ENCODE data around the gene C11orf86.
"Not testable (repeated sequence)": the region's sequence is repeated elsewhere in the genome, so short reads cannot be mapped to it uniquely, and the experiment has no call there.

C11orf86 gene, protein sequence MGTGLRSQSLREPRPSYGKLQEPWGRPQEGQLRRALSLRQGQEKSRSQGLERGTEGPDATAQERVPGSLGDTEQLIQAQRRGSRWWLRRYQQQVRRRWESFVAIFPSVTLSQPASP

DNA sequence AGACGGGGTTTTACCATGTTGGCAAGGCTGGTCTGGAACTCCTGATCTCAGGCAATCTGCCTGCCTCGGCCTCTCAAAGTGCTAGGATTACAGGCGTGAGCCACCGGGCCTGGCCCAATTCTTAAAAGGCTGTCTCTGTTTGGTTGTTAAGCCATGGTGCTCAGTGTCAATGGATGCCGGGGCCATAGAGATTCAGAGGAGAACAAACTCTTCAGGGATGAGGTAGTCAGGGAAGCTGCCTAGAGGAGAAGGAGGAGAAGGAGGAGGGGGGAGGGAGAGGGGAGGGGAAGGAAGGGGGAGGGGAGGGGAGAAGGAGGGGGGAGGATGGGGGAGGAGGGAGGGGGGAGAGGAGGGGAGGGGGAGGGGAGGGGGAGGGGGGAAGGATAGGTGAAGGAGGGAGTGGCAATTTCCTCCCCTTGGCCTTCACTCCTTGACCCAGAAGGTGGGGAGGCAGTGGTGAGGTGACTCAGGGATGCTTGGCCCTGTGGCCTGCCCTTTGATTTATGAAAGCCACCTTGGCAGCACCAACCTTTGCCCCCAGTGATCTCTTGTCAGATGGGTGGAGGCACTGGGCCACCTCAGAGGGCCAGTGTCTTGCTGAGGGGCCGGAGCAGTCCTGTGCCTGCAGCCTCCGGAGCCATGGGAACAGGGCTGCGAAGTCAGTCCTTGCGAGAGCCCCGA is at the start of gene C11orf86:
Gene C11orf86 (plus strand): TSS at position 581 of the 681 bp plus-strand sequence. CDS start 59 bp downstream, at position 640.
- DNase-seq (ENCODE audit: low read depth), result no peak

DNA sequence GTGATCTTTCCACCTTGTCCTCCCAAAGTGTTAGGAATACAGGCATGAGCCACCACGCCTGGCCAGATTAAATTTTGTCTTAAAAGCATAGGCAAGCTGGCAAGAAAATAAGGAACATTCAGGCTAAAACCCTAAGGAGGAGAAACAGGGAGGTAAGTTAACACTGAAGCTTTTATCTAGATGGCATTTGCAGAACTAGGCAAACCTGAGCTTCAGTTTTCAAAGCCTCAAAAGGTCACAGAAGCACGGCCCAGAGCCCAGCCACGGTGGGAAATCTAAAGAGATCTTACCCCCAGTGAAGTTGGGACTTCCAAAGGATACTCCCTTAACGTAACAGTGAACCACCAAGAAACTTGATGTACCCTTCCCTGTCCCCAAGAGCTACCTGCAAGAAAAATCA is 45.4 kb upstream of the C11orf86 start:
- no peak for DNase-seq (ENCODE audit: low read depth)

DNA sequence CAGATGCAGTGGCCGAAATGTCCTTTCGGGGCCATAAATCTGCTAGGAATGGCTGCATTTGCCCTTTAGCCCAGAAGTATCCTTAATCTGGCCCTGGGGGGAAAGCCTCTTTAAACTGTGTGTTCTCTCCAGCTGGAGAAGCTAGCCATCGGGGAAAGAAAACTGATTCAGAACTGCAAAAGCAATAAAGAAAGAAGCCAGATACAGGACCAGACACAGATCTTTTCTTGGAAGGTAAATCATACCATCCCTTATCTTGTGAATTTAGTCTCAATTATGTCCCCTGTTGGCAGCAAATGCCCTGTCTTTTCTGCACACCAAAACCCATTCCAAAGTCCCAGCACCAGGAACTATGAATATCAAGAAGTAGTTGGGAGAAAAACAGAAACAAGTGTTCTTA is 42.6 kb upstream of the C11orf86 start:
- DNase-seq (ENCODE audit: low read depth), result no peak

DNA sequence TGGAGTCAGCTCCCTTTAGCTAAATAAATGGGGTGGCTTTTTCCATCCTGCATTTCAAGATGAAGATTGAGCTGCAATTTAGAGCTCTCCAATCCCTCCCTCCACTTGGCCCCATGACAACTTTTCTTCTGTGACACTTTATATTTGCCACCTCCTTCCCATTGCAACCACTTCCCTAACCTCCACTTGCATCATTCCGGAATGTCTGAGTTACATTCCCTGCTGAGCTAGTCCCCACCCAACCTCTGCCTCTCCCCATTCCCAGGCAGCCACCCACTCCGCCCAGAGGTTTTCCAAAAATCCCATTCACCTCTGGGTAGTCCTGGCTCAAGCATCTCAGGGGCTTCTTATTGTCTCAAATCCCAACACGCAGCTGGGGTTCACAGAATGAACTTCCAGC is 41.6 kb upstream of the C11orf86 start:
- no peak for DNase-seq (ENCODE audit: low read depth)

DNA sequence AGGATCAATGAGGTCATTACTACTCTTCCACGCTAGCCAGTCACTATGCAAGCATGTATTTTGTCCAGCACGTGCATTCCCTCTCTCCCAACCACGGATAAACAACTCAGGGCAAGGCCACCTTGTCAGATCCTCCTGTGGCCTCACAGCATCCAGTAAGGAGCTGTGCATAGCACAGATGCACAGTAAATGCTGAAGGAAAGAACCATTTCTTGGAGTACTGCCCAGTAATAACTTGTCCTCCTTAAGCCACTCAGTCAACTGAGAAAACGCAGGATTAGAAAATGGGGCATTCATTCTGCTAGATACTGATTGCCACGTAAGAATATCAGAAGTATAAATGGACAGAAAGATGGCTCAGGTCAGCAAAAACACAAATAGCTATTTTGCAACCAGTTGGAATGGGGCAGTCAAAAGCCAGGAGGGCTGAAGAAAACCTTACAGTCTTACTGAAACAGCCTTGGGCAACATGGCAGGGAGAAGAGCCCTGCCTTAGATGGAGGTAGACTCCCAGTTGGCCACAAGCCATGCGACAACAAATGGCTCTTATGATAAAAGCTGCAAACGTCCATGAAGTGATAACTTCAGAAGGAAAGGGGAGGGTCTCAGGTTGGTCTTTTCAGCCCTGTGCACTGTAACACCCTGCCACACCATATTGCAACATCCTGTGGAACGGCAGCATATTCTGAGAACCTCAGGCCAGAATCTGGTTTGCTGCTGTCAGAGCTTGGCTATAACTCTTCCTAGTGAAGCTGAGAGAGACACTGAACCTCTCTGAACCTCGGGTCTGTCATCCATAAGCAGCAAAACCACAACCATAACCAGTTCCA is 39.9 kb upstream of the C11orf86 start:
- DNase-seq (ENCODE audit: low read depth), result no peak

DNA sequence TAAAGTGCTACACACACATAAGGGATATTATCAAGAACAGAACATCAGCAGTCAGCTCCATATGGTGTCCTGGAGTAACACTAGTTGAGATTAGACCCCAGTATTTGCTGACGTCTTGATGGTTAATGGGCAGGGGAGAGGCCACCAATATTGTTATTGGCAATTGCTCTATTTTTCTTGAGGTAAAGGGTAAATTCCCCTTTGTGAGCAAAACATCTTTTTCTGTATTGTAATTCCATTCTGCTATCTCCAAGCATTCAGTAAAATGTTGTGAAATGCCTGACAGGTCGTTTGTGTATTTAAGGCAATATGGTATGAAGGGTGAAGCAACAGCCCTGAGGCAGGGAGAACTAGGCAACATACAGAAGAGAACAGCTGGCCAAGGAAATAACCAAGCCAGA is 38.8 kb upstream of the C11orf86 start:
- no peak for DNase-seq (ENCODE audit: low read depth)

DNA sequence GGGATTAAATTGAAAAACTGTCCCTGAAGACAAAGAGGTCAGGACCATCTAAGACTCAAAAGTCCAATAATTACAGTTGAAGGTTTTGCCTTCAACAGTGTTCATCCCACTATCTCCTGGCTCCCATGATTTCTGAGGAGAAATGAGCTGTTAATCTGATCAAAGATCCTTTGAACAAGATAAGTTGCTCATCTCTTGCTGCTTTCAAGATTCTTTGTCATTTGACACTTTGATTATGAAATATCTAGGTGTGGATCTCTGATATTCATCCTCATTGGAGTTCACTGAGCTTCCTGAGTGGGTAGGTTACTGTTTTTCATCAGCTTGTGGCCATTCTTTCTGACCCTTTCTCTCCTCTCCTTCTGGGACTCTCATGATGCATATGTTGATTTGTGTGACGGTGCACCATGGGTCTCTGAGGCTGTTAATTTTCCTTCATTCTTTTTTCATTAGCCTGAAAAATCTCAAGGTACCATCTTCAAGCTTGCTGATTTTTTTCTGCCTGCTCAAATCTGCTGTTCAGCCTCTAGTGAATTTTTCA is 37.8 kb upstream of the C11orf86 start:
- no peak for DNase-seq (ENCODE audit: low read depth)

DNA sequence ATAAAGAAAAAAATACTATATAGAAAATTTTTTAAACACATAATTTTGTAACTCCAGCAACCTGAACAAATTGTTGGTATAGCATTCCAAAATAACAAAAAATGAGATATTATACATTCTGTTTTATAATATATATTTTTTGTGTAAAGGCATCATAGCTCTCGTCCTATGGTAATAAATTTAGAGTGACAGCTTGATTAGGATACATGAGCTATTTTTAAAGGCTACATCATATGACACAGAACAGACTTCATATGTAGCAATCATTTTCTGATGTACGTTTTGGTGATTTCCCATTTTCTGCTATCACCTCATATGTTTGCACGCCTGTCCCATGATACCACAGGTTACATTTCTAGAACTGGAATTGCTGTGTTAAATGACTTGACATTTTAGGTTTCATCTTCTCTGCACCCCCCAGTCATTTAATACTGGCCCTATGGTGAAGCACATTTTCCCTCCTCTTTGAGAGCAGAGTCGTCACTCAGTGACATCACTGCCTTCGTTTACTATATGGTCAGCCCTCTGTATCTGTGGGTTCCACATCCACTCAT is 36.4 kb upstream of the C11orf86 start:
- DNase-seq (ENCODE audit: low read depth), result no peak

DNA sequence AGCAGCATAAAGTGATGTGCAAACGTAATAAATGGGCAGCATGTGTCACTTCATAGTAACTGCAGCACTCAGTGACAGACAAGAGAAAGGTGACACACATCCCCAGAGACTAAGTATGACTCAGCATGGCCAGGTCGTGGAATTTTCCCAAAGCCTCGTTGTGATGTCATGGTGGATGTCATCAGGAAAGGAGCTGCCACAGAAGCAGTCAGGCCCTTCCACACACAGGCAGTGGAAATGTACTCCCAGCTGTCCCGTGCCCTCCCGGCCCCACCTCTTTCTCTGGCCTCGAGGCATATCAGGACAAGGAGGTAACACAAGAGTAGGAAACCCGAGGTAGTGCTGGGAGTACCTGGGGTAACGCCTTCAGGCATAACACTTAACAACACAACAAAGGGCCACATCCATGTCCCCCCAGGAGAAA is 25.0 kb upstream of the C11orf86 start:
- DNase-seq (ENCODE audit: low read depth), result no peak

DNA sequence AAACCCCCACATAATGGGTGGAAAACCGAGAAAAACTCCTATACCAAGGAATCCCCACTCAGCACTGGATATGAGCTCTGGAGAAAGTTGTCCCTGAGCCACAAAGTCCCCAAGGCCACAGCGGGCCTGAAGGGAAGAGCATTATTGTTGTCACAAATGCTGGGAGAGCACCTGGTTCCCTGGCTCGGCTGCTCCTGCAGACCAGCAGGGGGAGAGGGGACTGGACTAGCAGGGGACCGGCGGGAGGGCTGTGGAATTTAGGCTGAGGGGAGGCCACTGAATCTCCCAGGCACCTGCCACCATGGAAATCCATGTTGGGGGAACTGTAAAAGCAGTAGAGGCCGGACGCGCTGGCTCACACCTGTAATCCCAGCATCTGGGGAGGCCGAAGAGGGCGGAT is 24.0 kb upstream of the C11orf86 start:
- DNase-seq (ENCODE audit: low read depth), result no peak

DNA sequence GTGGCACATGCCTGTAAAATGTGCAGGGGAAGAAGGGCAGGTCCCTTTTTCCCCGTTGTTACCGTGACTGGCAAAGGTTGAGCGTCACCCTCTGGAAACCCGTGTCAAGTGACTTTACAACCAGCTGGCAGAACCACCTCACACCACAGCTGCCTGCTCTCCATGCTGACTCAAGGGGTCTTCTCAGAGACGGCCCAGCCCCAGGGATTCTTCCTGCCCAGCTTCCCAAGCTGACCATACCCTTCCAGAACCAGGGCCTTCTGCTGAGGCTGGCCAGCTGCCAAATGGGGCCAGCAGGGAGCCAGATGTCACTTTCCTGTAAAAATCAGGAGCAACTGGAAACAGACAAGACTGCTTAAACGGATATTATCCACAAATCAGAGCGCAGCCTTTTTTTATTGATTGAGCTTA is 23.2 kb upstream of the C11orf86 start:
- DNase-seq (ENCODE audit: low read depth), result no peak

DNA sequence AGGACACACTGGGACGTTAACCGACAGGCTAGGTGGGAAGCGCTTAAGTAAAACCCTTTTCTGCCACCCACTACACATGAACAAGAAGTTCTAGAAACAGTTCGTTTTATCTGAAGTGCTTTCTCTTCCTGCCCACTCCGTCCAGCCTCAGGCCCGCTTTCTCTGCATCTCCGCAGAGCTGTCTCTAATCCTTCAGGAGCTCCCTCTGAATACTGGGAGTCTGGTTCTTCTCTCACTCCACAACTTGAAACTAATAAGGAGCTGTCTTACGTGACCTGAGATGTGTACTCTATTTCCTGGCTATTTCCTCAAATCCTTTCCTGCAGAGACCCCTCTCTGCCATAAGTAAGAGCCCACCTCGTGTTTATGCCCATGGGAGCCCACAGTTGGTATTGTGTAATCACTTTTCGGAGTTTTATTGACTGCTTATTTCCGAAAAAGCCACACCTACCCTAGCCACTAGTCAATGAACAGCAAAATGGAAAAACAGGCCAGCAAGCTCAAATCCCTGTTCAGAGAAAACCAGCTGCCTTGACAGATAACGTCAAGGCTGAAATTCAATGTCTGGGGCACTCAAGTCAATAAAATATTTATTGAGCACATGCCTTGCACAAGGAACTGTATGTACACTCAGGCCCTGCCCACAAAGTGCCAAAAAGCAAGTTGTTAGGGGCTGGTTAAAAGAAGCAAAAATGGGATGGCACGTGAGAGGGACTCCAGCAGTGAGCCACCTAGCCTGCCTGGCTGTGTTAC is 21.8 kb upstream of the C11orf86 start:
- DNase-seq (ENCODE audit: low read depth), result no peak

DNA sequence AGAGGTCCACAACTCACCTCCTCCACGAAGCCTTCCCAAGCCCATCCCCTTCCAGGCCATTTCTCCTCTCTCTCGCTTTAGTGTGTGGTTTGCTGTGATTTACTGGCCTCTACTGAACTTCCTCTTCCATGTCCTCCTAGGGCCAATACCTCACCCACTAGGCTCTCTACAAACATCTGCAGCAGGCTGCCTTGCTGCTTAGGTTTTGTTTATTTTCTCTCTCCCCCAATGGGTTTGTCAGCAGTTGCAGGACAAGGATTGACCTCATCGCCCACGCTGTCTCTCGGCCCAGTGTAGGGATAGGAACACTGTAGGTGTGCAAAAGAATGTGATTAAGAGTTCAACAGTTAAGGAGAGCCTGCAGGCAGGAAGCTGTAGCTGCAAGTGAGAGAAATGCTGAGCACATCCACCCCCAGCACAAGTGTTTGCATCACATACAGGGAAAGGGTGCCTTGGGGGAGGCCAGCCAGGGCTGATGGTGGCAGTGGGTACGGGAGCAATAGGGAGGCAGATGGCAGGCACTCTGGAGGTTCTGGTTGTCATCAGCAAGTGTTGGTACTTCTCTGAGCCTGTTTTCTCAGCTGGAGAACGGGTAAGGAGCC is 18.3 kb upstream of the C11orf86 start:
- no peak for DNase-seq (ENCODE audit: low read depth)

DNA sequence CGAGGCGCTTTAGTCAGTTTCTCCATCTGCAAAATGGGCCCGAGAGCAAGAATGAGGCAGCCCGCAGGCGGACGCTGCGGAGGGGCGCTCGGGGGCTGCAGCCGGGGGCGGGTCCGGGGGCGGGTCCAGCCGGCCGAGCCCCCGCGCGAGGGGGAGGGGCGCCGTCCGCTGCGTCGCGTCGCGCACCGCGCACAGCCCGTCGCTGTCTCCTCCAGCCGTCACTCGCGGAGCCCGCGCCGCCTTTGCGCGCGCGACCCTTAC is 17.2 kb upstream of the C11orf86 start:
- DNase-seq (ENCODE audit: low read depth), result no peak

DNA sequence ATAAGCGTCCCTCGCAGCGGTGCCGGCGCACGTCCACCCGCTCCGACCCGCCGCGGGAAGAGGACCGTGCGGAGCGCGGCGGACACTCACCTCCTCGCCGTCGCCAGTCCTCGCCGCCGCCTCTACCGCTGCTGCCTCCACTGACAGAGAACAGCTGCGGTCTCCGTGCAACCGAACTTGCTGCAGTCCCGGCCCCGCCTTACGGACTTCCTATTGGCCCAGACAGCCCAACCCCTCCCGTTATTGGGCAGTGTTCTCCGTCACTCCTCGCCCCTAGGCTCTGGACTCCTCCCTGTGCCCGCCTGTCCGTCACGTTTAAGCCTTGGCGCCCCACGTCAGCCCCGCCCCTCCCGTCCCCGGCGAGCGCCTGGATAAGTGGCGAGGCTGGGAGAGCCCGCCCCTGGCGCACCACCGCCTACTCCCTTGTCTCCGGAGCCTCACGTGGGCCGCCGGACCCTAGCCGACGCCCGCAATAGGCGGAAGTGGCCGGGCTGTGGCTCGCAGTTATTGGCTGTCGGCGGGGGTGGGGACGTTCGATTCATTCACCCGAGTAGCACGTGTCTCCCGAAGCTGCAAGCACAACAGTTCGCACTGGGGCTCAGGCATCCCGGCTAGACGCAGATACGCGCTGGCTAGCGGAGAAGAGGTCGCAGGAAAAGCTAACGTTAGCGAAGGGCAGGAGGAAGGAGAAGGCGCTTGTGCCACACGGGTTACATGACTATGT is 16.7 kb upstream of the C11orf86 start, which contains the start of gene PC:
Gene PC (minus strand): TSS at position 152 of the 724 bp plus-strand sequence. CDS start 86,224 bp downstream, outside the sequence.
- peak; percentile 96 for DNase-seq (ENCODE audit: low read depth)

DNA sequence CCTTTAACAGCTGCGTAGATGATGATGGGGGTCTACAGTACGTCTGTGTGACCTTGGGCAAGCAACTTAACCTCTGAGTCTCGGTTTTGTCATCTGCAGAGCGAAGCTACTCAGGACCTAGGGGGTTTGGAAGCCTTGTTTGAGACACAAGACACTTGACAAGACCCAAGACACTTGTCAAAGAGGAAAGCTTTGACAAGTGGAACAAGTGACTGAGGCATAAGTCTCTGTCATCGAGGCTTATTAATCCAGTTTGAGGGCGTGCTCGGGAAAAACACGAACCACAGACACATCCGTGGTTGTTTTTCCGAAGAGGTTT is 16.2 kb upstream of the C11orf86 start:
- DNase-seq (ENCODE audit: low read depth), result no peak

DNA sequence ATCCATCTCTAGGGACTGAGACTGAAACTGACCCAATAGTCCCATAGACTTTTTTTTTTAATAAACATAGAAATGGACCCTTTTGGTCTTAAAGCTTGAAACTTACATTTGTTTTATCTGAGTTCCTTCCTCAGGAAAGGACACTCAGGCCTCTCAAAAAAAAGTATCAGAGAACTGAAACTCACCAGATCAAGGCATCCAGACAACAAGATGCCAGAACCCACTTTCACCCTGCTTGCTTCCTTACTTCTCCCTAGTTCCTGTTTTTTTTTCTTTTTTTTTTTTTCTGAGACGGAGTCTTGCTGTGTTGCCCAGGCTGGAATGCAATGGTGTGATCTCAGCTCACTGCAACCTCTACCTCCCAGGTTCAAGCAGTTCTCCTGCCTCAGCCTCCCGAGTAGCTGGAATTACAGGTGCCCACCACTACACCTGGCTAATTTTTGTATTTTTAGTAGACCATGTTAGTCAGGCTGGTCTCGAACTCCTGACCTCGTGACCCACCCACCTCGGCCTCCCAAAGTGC is 13.4 kb upstream of the C11orf86 start:
- not testable (repeated sequence) for DNase-seq (ENCODE audit: low read depth)

DNA sequence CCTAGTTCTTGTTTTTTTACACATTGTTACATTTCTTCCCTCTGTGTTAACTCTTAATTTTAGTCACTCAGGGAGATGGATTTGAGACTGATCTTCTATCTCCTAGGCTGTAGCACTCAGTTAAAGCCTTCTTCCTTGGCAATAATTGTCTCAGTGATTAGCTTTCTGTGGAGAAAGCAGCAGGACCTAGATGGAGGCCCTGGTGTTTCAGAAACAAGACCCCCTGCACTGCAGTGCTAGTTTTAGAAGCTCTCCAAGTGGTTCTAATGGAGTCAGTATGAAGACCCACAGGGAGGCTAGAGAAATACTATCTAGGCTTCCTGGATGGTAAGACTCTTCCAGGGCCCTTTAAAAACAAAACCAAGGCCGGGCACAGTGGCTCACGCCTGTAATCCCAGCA is 12.9 kb upstream of the C11orf86 start:
- no peak for DNase-seq (ENCODE audit: low read depth)

DNA sequence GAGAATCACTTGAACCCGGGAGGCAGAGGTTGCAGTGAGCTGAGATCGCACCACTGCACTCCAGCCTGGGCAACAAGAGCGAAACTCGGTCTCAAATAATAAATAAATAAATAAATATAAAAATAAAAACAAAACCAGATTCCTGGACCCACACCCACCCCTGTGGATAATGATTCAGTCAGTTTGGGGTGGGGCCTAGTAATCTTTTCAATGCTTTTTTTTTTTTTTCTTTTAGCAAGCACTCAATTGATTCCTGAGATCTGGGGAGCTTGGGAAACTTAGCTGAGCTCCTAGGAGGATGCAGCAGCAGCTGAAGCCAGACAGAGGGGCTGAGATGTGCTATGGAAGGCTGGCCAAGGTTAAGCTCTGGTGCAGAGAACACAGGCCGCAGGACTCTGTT is 12.3 kb upstream of the C11orf86 start:
- no peak for DNase-seq (ENCODE audit: low read depth)

DNA sequence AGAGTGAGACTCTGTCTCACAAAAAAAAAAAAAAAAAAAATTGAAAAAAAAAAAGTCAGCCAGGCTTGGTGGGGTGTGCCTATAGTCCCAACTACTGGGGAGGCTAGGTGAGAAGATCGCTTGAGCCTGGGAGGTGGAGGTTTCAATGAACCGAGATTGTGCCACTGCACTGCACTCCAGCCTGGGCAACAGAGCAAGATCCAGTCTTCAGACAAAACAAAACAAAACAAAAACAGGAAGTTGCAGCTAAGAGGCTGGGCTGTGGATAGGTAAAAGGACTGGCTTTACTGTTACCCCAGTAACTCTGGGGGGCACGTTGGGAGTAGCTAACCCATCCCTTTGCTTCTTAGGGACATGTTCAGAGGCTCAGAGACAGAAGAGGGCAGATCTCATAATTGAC is 10.6 kb upstream of the C11orf86 start:
- no peak for DNase-seq (ENCODE audit: low read depth)

DNA sequence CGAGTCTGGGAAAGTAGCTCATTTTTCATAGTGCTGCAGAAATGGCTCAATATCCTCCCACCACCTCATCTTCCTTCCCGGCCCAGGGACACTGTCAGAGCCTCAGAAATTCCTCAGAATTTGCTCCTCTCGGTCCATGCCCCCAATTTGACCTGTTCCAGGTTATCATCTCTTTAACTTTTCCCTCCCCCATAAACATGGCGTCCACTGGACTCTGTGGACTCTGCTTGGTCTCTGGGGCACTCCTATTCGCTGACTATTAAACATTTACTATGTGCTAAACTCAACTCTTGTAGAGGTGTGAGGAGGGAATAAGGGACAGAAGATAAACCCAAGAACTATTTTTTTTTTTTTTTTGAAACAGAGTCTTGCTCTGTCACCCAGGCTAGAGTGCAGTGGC is 8.8 kb upstream of the C11orf86 start:
- no peak for DNase-seq (ENCODE audit: low read depth)
